H1 (cell line): ENCODE data around the gene QPCT. TPM values are rescaled to one million over a fixed set of nuclear protein-coding genes. Genes with fewer than 3 reads are reported as not detected.
A peak's percentile ranks its signal among the peaks of the same experiment; 100 is the strongest.

Experiments used
- CTCF ChIA-PET: fragments of 300-600 bp; sonication (Branson Sonifier 250); formaldehyde crosslinking; loops from one replicate; lab custom pipeline; 2021; ENCODE audit not compliant: partially characterized antibody; lab: Charles Lee
- POLR2A ChIA-PET: fragments of 300-600 bp; sonication (Branson Sonifier 250); formaldehyde crosslinking; loops from one replicate; lab custom pipeline; 2021; ENCODE audit warnings: inconsistent platforms; ENCODE audit not compliant: partially characterized antibody; lab: Charles Lee
- DNase-seq, 2 experiments: peaks; one replicate each; pipeline versions ENCODE4 v3.0.0 to v3.0.0-alpha.2; 2010 to 2022; ENCODE audit warnings: low spot score in 2 of 2, low read depth in 1 of 2, mixed read lengths in 1 of 2
- FAIRE-seq: peaks from 2 replicates; lab custom pipeline; 2011; peaks lifted over from hg19 to GRCh38; lab: Jason Lieb, UNC
- H2AFZ ChIP-seq: 2 replicates; pipeline ENCODE4 v1.8.1; 2012; ENCODE audit warnings: low read length, inconsistent platforms
- H2AK5ac ChIP-seq: 2 replicates; pipeline ENCODE4 v1.6.1; 2013; ENCODE audit warnings: low read depth, low read length
- H2BK120ac ChIP-seq: replicated peaks from 2 replicates; pipeline ENCODE3; 2013; ENCODE audit warnings: low read depth, low read length, inconsistent platforms
- H2BK12ac ChIP-seq: 2 replicates; pipeline ENCODE4 v1.6.1; 2013; ENCODE audit warnings: low read depth, low read length
- H2BK15ac ChIP-seq: 2 replicates; pipeline ENCODE4 v1.6.1; 2013; ENCODE audit warnings: low read length
- H2BK20ac ChIP-seq: 2 replicates; pipeline ENCODE4 v1.6.1; 2013; ENCODE audit warnings: low read length
- H2BK5ac ChIP-seq: 2 replicates; pipeline ENCODE4 v1.6.1; 2013; ENCODE audit warnings: low read depth, low read length
- H3K14ac ChIP-seq: 2 replicates; pipeline ENCODE4 v1.6.1; 2013; ENCODE audit warnings: inconsistent platforms; ENCODE audit not compliant: insufficient read length
- H3K18ac ChIP-seq: 2 replicates; pipeline ENCODE4 v1.6.1; 2013; ENCODE audit warnings: low read length; ENCODE audit errors: extremely low read depth
- H3K23ac ChIP-seq: 2 replicates; pipeline ENCODE4 v1.6.1; 2013; ENCODE audit warnings: inconsistent platforms; ENCODE audit not compliant: insufficient read length
- H3K23me2 ChIP-seq: 2 replicates; pipeline ENCODE4 v1.6.1; 2013; ENCODE audit warnings: low read depth, low read length
- H3K27ac ChIP-seq: 2 replicates; pipeline ENCODE4 v1.6.1; 2011; ENCODE audit warnings: low read depth, low read length, inconsistent platforms
- H3K27me3 ChIP-seq, 4 experiments: replicated peaks in 1 of 4; 1 replicate in 1 of 4; 2 replicates in 3 of 4; pipeline versions ENCODE4 v1.6.1 to v1.8.1; 2011 to 2013; ENCODE audit warnings: low read length in 3 of 4, mild to moderate bottlenecking in 3 of 4, inconsistent platforms in 2 of 4, mixed read lengths in 2 of 4, moderate library complexity in 1 of 4; ENCODE audit not compliant: control insufficient read depth in 3 of 4, insufficient read depth in 3 of 4; ENCODE audit errors: extremely low read depth in 1 of 4
- H3K36me3 ChIP-seq, 4 experiments: 2 replicates each; pipeline versions ENCODE4 v1.6.1 to v1.8.1; 2011 to 2013; ENCODE audit warnings: mild to moderate bottlenecking in 4 of 4, low read length in 3 of 4, moderate library complexity in 2 of 4, control low read depth in 1 of 4, inconsistent platforms in 1 of 4; ENCODE audit not compliant: insufficient read depth in 4 of 4, control insufficient read depth in 2 of 4
- H3K4ac ChIP-seq: replicated peaks from 2 replicates; pipeline ENCODE3; 2013; ENCODE audit warnings: low read length, low read depth, mixed read lengths, inconsistent platforms; ENCODE audit not compliant: insufficient read length
- H3K4me1 ChIP-seq, 4 experiments: replicated peaks in 1 of 4; 1 replicate in 1 of 4; 2 replicates in 3 of 4; pipeline versions ENCODE4 v1.6.1 to v1.8.1; 2011 to 2013; ENCODE audit warnings: low read length in 3 of 4, inconsistent platforms in 2 of 4, mixed read lengths in 1 of 4; ENCODE audit not compliant: insufficient read depth in 4 of 4, control insufficient read depth in 3 of 4
- H3K4me2 ChIP-seq, 2 experiments: 2 replicates each; pipeline versions ENCODE4 v1.6.1 to v1.8.1; 2011 to 2013; ENCODE audit warnings: low read depth in 2 of 2, low read length in 2 of 2, control low read depth in 1 of 2, inconsistent platforms in 1 of 2, mild to moderate bottlenecking in 1 of 2; ENCODE audit not compliant: insufficient read depth in 1 of 2
- H3K4me3 ChIP-seq, 4 experiments: fragments of 200-600, 300-600 bp in 1 of 4; sonication (generic), shearing (Covaris generic), sonication (Bioruptor Twin) in 1 of 4; 2 replicates each; pipeline versions ENCODE4 v1.5.1 to v1.8.1; 2011 to 2016; ENCODE audit warnings: low read length in 4 of 4, low read depth in 3 of 4, control low read depth in 2 of 4, inconsistent platforms in 2 of 4, mild to moderate bottlenecking in 2 of 4, mixed read lengths in 1 of 4, moderate library complexity in 1 of 4; ENCODE audit not compliant: insufficient read depth in 2 of 4; ENCODE audit errors: extremely low read depth in 1 of 4
- H3K56ac ChIP-seq: replicated peaks from 2 replicates; pipeline ENCODE3; 2013; ENCODE audit warnings: low read depth, mild to moderate bottlenecking, mixed read lengths, low read length, inconsistent platforms; ENCODE audit not compliant: insufficient read length
- H3K79me1 ChIP-seq: 2 replicates; pipeline ENCODE4 v1.6.1; 2013; ENCODE audit warnings: low read depth, low read length, control low read depth
- H3K79me2 ChIP-seq, 2 experiments: 2 replicates each; pipeline versions ENCODE4 v1.6.1 to v1.8.1; 2012 to 2013; ENCODE audit warnings: low read length in 2 of 2, mild to moderate bottlenecking in 2 of 2, inconsistent platforms in 1 of 2; ENCODE audit not compliant: insufficient read depth in 2 of 2, control insufficient read depth in 1 of 2
- H3K9ac ChIP-seq, 4 experiments: replicated peaks in 1 of 4; 1 replicate in 1 of 4; 2 replicates in 3 of 4; pipeline versions ENCODE4 v1.6.1 to v1.8.1; 2011 to 2013; ENCODE audit warnings: low read depth in 3 of 4, low read length in 3 of 4, control low read depth in 2 of 4, mild to moderate bottlenecking in 2 of 4, moderate library complexity in 2 of 4, inconsistent platforms in 1 of 4; ENCODE audit errors: extremely low read depth in 1 of 4
- H3K9me3 ChIP-seq, 2 experiments: 2 replicates each; pipeline versions ENCODE4 v1.6.1 to v1.8.1; 2012 to 2013; ENCODE audit warnings: mild to moderate bottlenecking in 2 of 2, moderate library complexity in 2 of 2, control low read depth in 1 of 2, inconsistent platforms in 1 of 2, low read depth in 1 of 2, low read length in 1 of 2, mixed read lengths in 1 of 2; ENCODE audit not compliant: insufficient read depth in 2 of 2
- H4K20me1 ChIP-seq, 2 experiments: replicated peaks in 1 of 2; 2 replicates each; pipeline versions ENCODE3 to v1.8.1; 2011 to 2013; ENCODE audit warnings: inconsistent platforms in 2 of 2, low read length in 2 of 2, mild to moderate bottlenecking in 1 of 2; ENCODE audit not compliant: insufficient read depth in 2 of 2, control insufficient read depth in 1 of 2
- H4K5ac ChIP-seq: 2 replicates; pipeline ENCODE4 v1.6.1; 2013; ENCODE audit warnings: low read length, low read depth, mixed read lengths, inconsistent platforms; ENCODE audit not compliant: insufficient read length
- H4K8ac ChIP-seq: 2 replicates; pipeline ENCODE4 v1.8.0; 2013; ENCODE audit warnings: mild to moderate bottlenecking, moderate library complexity, low read length, inconsistent platforms; ENCODE audit not compliant: insufficient read depth; ENCODE audit errors: extremely low read depth
- H4K91ac ChIP-seq: replicated peaks from 2 replicates; pipeline ENCODE3; 2013; ENCODE audit warnings: low read length, mixed read lengths, inconsistent platforms; ENCODE audit not compliant: insufficient read length
- MAFK ChIP-seq: IDR thresholded peaks from 2 replicates; pipeline ENCODE4 v1.6.1; 2012; ENCODE audit warnings: low read depth, mild to moderate bottlenecking, improper control_type of control experiment, low read length
- POU5F1 ChIP-seq: IDR thresholded peaks from 2 replicates; pipeline ENCODE4 v1.6.1; 2011; ENCODE audit warnings: low read depth, mild to moderate bottlenecking, low read length, moderate library complexity
- SIN3A ChIP-seq, 2 experiments: IDR thresholded peaks in 1 of 2; conservative IDR thresholded peaks in 1 of 2; 2 replicates each; pipeline ENCODE4 v1.6.1; 2011 to 2012; ENCODE audit warnings: low read length in 2 of 2, improper control_type of control experiment in 1 of 2, low read depth in 1 of 2, mild to moderate bottlenecking in 1 of 2
- SRF ChIP-seq: IDR thresholded peaks from 2 replicates; pipeline ENCODE4 v1.6.1; 2011; ENCODE audit warnings: mild to moderate bottlenecking, low read depth, low read length, moderate library complexity
- TEAD4 ChIP-seq: IDR thresholded peaks from 2 replicates; pipeline ENCODE4 v1.6.1; 2012; ENCODE audit warnings: low read depth, low read length, inconsistent platforms, mixed read lengths
- WGBS, 2 experiments: shearing (Covaris generic) in 1 of 2; methylation state at CpG; one replicate each; pipeline versions ENCODE4 v1.1.6 to v1.1.7; 2013 to 2015; ENCODE audit warnings: low lambda C conversion rate in 2 of 2, mixed read lengths in 2 of 2, inconsistent platforms in 1 of 2, low coverage in 1 of 2, missing lambda C conversion rate in 1 of 2; ENCODE audit not compliant: insufficient replicate concordance in 2 of 2, insufficient coverage in 1 of 2, insufficient read length in 1 of 2; ENCODE audit errors: extremely low coverage in 1 of 2, missing lambda C conversion rate in 1 of 2; 5-methylcytosine and 5-hydroxymethylcytosine counted together
- polyA plus RNA-seq, 7 experiments: library from polyadenylated mRNA; depleted of rRNA in 3 of 7; stranded (reverse) in 5 of 7; unstranded in 2 of 7; fragments of >200 nt in 5 of 7; fragments of 200-250 nt in 2 of 7; gene quantifications; 1 replicate in 5 of 7; 2 replicates in 1 of 7; 4 replicates in 1 of 7; pipeline versions ENCODE4 v1.2.1 to v1.2.3, GENCODE V29; 2011 to 2013; ENCODE audit warnings: missing spikeins in 2 of 7, mixed read lengths in 2 of 7
- total RNA-seq: library from RNA; stranded (reverse); fragmentation: NEBNext Ultra II Directional; extraction: Animal tissue kit (Norgen Biotek cat#: 25700); gene quantifications from 2 replicates; pipeline ENCODE4 v1.2.1, GENCODE V29; 2021
- TF ChIP-seq, protein P1 (sequence below), 3 experiments: IDR thresholded peaks; 1 replicate in 2 of 3; 2 replicates in 1 of 3; pipeline versions ENCODE4 v1.5.1 to v1.6.1; 2011; ENCODE audit warnings: low read length in 3 of 3, mild to moderate bottlenecking in 3 of 3, inconsistent platforms in 2 of 3, low read depth in 1 of 3, moderate library complexity in 1 of 3; ENCODE audit not compliant: insufficient read depth in 1 of 3; ENCODE audit errors: control extremely low read depth in 1 of 3

The QPCT gene
- total and polyA plus RNA-seq, 2 of the 8 experiments (the other 6 are each of a cell fraction or from before 2014, with no cell fraction given), result 4.0 to 4.3 TPM

DNA sequence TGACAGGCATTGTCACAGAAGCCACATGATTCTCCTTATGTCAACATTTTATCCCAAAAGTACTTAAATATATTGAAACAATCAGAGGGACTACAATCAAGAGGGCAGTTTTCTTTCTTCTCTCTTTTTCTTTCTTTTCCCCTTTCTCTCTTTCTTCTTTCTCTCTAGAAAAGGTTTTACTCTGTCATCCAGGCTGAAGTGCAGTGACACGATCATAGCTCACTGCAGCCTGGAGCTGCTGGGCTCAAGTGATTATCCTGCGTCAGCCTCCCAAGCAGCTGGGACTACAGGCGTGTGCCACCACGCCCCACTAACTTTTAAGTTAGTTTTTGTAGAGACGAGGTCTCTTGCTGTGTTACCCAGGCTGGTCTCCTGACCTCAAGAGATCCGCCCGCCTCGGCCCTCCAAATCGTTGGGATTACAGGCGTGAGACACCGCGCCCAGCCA lies 18.8 kb upstream of the QPCT start:
- Histone ChIP-seq H3K4me2 (peak overlapping the region; percentile 93 to 95; a peak in 3 of 4 replicates), H2BK12ac (no peak overlapping the region), H3K4me3 (peak overlapping the region in 2 of 4 experiments; percentile 86 to 96; a peak in 5 of 8 replicates), H3K56ac (no peak overlapping the region), H3K23me2 (peaks cover 12% of the 10 kb centered on the region), H3K18ac (no peak overlapping the region), H4K8ac (no peak overlapping the region), H3K27me3 (peaks cover 0 to 15% (median 10%) of the 10 kb centered on the region in 4 experiments; a peak in 5 of 7 replicates), H2BK20ac (no peak overlapping the region), H3K27ac (no peak overlapping the region), H4K5ac (no peak overlapping the region), H3K9me3 (no peaks in the 10 kb centered on the region), H3K79me1 (no peaks in the 10 kb centered on the region), H3K4me1 (peaks cover 0 to 5% (median 2%) of the 10 kb centered on the region in 4 experiments; a peak in 3 of 7 replicates), H3K36me3 (no peaks in the 10 kb centered on the region; a peak in 2 of 8 replicates), H2BK15ac (no peak overlapping the region), H3K14ac (no peak overlapping the region), H3K4ac (no peak overlapping the region), H3K79me2 (peaks cover 4 to 32% of the 10 kb centered on the region in 2 experiments; a peak in 3 of 4 replicates), H2AFZ (0 out of 2 replicates have a peak overlapping the region, but pooled peaks have one; percentile 95), H4K20me1 (peaks cover 0 to 3% of the 10 kb centered on the region in 2 experiments), H2BK5ac (no peak overlapping the region), H4K91ac (no peak overlapping the region), H2BK120ac (no peak overlapping the region), H3K23ac (no peak overlapping the region), H2AK5ac (no peak overlapping the region), H3K9ac (no peak overlapping the region)
- FAIRE-seq, result no peak
- DNase-seq, result no peak
- WGBS, 2 experiments, result 87% methylated on average over 12 of the region's 12 CpGs; no CpG with 5 or more reads in 1 of the 2 experiments
- CTCF ChIA-PET, result interaction anchor here (1.2 kb wide), 1 partner anchor 17 kb away, joined by 3 read pairs; no protein-coding TSS in a partner anchor
- TF ChIP-seq POU5F1 (no peak), MAFK (no peak), SIN3A (conservative IDR thresholded peaks at IDR 0.05 in 1 of 2, IDR thresholded peaks at IDR 0.05 in 1 of 2; ENCODE audit: low read depth in 1 of 2, low read length in 2 of 2) (no peak), SRF (no peak), TEAD4 (no peak)
- TF ChIP-seq, protein P1, sequence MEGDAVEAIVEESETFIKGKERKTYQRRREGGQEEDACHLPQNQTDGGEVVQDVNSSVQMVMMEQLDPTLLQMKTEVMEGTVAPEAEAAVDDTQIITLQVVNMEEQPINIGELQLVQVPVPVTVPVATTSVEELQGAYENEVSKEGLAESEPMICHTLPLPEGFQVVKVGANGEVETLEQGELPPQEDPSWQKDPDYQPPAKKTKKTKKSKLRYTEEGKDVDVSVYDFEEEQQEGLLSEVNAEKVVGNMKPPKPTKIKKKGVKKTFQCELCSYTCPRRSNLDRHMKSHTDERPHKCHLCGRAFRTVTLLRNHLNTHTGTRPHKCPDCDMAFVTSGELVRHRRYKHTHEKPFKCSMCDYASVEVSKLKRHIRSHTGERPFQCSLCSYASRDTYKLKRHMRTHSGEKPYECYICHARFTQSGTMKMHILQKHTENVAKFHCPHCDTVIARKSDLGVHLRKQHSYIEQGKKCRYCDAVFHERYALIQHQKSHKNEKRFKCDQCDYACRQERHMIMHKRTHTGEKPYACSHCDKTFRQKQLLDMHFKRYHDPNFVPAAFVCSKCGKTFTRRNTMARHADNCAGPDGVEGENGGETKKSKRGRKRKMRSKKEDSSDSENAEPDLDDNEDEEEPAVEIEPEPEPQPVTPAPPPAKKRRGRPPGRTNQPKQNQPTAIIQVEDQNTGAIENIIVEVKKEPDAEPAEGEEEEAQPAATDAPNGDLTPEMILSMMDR (IDR thresholded peaks at IDR 0.05; ENCODE audit: control extremely low read depth in 1 of 3, insufficient read depth in 1 of 3, low read depth in 1 of 3, low read length in 3 of 3), result no peak
- POLR2A ChIA-PET, result interaction anchor here (0.8 to 1.2 kb wide), 5 partner anchors 9 to 23 kb away, joined by 3 to 4 read pairs (median 3); no protein-coding TSS in a partner anchor
